Nephron (organoid): Measurements from ENCODE around the gene KATNAL1.

Experiments used
- H3K27ac Mint-ChIP-seq, 3 experiments: 2 replicates each; pipeline ENCODE4 v1.8.0; 2020; ENCODE audit warnings: mixed read lengths in 3 of 3, mild to moderate bottlenecking in 2 of 3, moderate library complexity in 1 of 3
- H3K27me3 Mint-ChIP-seq: 2 replicates; pipeline ENCODE4 v1.8.0; 2021; ENCODE audit warnings: low read depth, mild to moderate bottlenecking, moderate library complexity, mixed read lengths
- H3K36me3 Mint-ChIP-seq: 2 replicates; pipeline ENCODE4 v1.8.0; 2020; ENCODE audit warnings: low read depth, mixed read lengths
- H3K4me1 Mint-ChIP-seq: 2 replicates; pipeline ENCODE4 v1.8.0; 2020; ENCODE audit warnings: mixed read lengths
- H3K4me3 Mint-ChIP-seq, 3 experiments: 2 replicates each; pipeline ENCODE4 v1.8.0; 2020; ENCODE audit warnings: mild to moderate bottlenecking in 3 of 3, mixed read lengths in 3 of 3, moderate library complexity in 2 of 3
- H3K9me3 Mint-ChIP-seq: 2 replicates; pipeline ENCODE4 v1.8.0; 2020; ENCODE audit warnings: mixed read lengths
- CTCF ChIP-seq, 3 experiments: fragments of 200-600 bp; sonication (generic); IDR thresholded peaks; one replicate each; pipeline ENCODE4 v1.5.0; 2021; ENCODE audit warnings: antibody characterized with exemption in 3 of 3; ENCODE audit not compliant: unreplicated experiment in 3 of 3

Gene KATNAL1

DNA sequence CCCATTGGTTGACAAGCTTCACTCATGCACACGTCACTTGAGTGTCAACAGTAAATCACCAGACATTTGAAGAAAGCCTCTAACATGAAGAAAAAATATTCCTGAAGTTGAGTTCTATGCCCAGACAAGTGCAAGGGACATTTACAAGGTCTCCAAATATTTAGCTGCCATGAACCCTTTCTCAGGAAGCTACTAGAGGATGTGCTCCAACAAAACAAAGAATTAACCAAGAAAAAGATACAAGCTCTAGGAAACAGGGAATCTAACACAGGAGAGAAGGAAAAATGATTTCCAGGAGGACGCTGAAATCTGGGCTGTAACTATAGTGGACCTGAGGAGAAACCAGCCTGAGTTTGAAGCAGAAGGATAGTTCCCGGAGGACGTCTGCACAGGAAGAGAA lies 45.7 kb upstream of the KATNAL1 start:
- peaks cover 5% of the 10 kb centered on the region for H3K27me3 Mint-ChIP-seq
- H3K4me3 Mint-ChIP-seq, result no peak overlapping the region
- H3K4me1 Mint-ChIP-seq, result peaks cover 13% of the 10 kb centered on the region
- no peak overlapping the region for H3K27ac Mint-ChIP-seq
- H3K9me3 Mint-ChIP-seq, result peaks cover 22% of the 10 kb centered on the region
- TF ChIP-seq CTCF (IDR thresholded peaks at IDR 0.05; ENCODE audit: unreplicated experiment in 3 of 3), result no peak
- H3K36me3 Mint-ChIP-seq, result peaks cover 10% of the 10 kb centered on the region

DNA sequence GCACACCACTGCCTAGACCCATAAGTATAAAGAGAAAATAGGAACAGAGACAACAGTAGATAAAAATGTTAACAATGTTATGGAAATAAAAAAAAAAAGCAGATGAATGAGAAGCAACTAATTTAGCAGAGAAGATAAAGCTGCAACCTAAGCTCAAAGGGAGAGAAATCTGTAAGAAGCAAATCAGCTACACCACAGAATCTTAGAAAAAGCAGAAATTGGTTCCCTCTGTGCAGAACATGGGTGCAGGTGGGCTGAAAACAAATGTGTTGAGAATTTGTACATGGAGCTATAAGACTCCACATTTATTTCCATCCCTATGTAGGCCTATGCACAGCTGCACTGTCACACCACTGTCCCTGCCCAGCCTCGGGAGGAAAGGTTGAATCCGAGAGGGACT lies 44.8 kb upstream of the KATNAL1 start:
- Mint-ChIP-seq H3K4me1 (peaks cover 13% of the 10 kb centered on the region), H3K27me3 (peaks cover 5% of the 10 kb centered on the region), H3K9me3 (peaks cover 22% of the 10 kb centered on the region), H3K27ac (no peak overlapping the region), H3K36me3 (peaks cover 10% of the 10 kb centered on the region), H3K4me3 (no peak overlapping the region)
- TF ChIP-seq CTCF (IDR thresholded peaks at IDR 0.05; ENCODE audit: unreplicated experiment in 3 of 3), result no peak

- H3K4me3 Mint-ChIP-seq, result no peak overlapping the region
- H3K4me1 Mint-ChIP-seq, result peaks cover 18% of the 10 kb centered on the region
- no peak overlapping the region for H3K27ac Mint-ChIP-seq
- no peaks in the 10 kb centered on the region for H3K36me3 Mint-ChIP-seq
- peaks cover 1% of the 10 kb centered on the region for H3K9me3 Mint-ChIP-seq
- TF ChIP-seq CTCF (IDR thresholded peaks at IDR 0.05; ENCODE audit: unreplicated experiment in 3 of 3), result no peak
- peaks cover under 1% of the 10 kb centered on the region for H3K27me3 Mint-ChIP-seq
Observed at GRCh38 chr13:30346789-30347167, 39.4 kb upstream of the KATNAL1 start.

DNA sequence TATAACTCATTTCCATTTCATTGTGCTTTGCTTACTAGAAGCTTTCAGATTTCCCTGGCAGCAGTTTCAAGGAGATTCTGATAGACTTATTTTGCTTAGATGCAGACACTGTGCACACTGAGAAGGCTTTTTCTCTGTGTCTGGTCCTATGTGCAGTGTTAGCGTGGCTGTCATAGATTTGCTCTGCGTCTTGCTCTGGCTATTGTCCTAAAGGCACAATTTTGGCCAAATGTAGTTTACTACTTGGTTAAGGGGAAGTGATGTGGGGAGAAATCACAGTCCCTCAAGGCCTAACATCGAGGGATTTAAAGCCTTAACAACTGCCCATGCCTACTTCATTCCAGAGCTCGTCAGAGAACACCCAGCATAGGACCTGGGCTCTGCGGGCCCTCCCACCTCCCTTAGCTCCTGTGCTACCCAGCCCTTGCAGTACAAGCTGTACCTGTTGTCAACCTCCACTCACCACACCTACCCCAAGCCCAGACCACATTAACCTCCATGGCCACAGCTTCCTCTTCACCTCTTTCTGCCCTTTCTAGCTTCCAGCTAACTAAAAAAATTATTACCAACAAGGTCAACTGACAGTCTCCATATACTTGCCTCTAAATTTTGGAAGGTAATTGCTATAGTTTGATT lies 38.9 kb upstream of the KATNAL1 start:
- Mint-ChIP-seq H3K4me3 (no peak overlapping the region), H3K27me3 (no peaks in the 10 kb centered on the region), H3K36me3 (no peaks in the 10 kb centered on the region)

GRCh38 chr13:30345426-30346100 lies 38.2 kb upstream of the KATNAL1 start:
- Mint-ChIP-seq H3K27me3 (no peaks in the 10 kb centered on the region), H3K36me3 (no peaks in the 10 kb centered on the region), H3K4me1 (peaks cover 27% of the 10 kb centered on the region), H3K4me3 (no peak overlapping the region), H3K9me3 (no peaks in the 10 kb centered on the region), H3K27ac (no peak overlapping the region)
- no peak for TF ChIP-seq CTCF (IDR thresholded peaks at IDR 0.05; ENCODE audit: unreplicated experiment in 3 of 3)

More for the DNA sequence above, 38.9 kb upstream of the KATNAL1 start:
- peaks cover 20% of the 10 kb centered on the region for H3K4me1 Mint-ChIP-seq
- no peak overlapping the region for H3K27ac Mint-ChIP-seq
- H3K9me3 Mint-ChIP-seq, result no peaks in the 10 kb centered on the region
- TF ChIP-seq CTCF (IDR thresholded peaks at IDR 0.05; ENCODE audit: unreplicated experiment in 3 of 3), result no peak
